GM23248 (cell line): ENCODE data around the gene GALNT8. TPM values are rescaled to one million over a fixed set of nuclear protein-coding genes. Genes with fewer than 3 reads are reported as not detected.

Experiments used
- DNase-seq: peaks from one replicate; pipeline ENCODE4 v3.0.0-alpha.2; 2015
- H2AFZ ChIP-seq: fragments of 200-600 bp; sonication (generic); 2 replicates; pipeline ENCODE4 v1.6.1; 2016; ENCODE audit warnings: antibody characterized with exemption
- H3F3A ChIP-seq: fragments of 200-600 bp; sonication (generic); 2 replicates; pipeline ENCODE4 v1.6.1; 2016; ENCODE audit warnings: mild to moderate bottlenecking, antibody characterized with exemption, mixed run types; ENCODE audit not compliant: insufficient read depth
- H3K27ac ChIP-seq: fragments of 200-600 bp; sonication (generic); 2 replicates; pipeline ENCODE4 v1.5.1; 2016; ENCODE audit warnings: mild to moderate bottlenecking
- H3K27me3 ChIP-seq: fragments of 200-600 bp; sonication (generic); replicated peaks from 2 replicates; pipeline ENCODE4 v1.6.1; 2016; ENCODE audit warnings: mild to moderate bottlenecking; ENCODE audit not compliant: insufficient read depth
- H3K36me3 ChIP-seq: fragments of 200-600 bp; sonication (generic); 2 replicates; pipeline ENCODE4 v1.6.1; 2016; ENCODE audit warnings: low read depth, mild to moderate bottlenecking
- H3K4me1 ChIP-seq: fragments of 200-600 bp; sonication (generic); 2 replicates; pipeline ENCODE4 v1.6.1; 2016; ENCODE audit warnings: mild to moderate bottlenecking; ENCODE audit not compliant: insufficient read depth
- H3K4me2 ChIP-seq: fragments of 200-600 bp; sonication (generic); one replicate; pipeline ENCODE4 v1.6.1; 2016; ENCODE audit warnings: mild to moderate bottlenecking; ENCODE audit not compliant: unreplicated experiment
- H3K4me3 ChIP-seq: fragments of 200-600 bp; sonication (generic); 2 replicates; pipeline ENCODE4 v1.5.1; 2016; ENCODE audit warnings: mild to moderate bottlenecking
- H3K79me2 ChIP-seq: fragments of 200-600 bp; sonication (generic); 2 replicates; pipeline ENCODE4 v1.6.1; 2016; ENCODE audit warnings: mild to moderate bottlenecking; ENCODE audit not compliant: insufficient read depth
- H3K9ac ChIP-seq: fragments of 200-600 bp; sonication (generic); 2 replicates; pipeline ENCODE4 v1.6.1; 2016; ENCODE audit warnings: mild to moderate bottlenecking
- H3K9me2 ChIP-seq: fragments of 200-600 bp; sonication (generic); 2 replicates; pipeline ENCODE4 v1.6.1; 2016; ENCODE audit warnings: mixed run types, mild to moderate bottlenecking, moderate library complexity; ENCODE audit not compliant: insufficient read depth
- H3K9me3 ChIP-seq: fragments of 200-600 bp; sonication (generic); one replicate; pipeline ENCODE4 v1.6.1; 2017; ENCODE audit warnings: low read depth
- H4K20me1 ChIP-seq: fragments of 200-600 bp; sonication (generic); 2 replicates; pipeline ENCODE4 v1.6.0; 2016; ENCODE audit not compliant: insufficient read depth
- EZH2 ChIP-seq: fragments of 200-600 bp; sonication (generic); IDR thresholded peaks from 2 replicates; pipeline ENCODE4 v1.6.1; 2018; ENCODE audit warnings: antibody characterized with exemption, mild to moderate bottlenecking; ENCODE audit not compliant: insufficient read depth, poor library complexity, severe bottlenecking
- EZH2phosphoT487 ChIP-seq: fragments of 200-600 bp; sonication (generic); IDR thresholded peaks from 2 replicates; pipeline ENCODE4 v1.6.1; 2018; ENCODE audit warnings: antibody characterized with exemption, moderate library complexity, mild to moderate bottlenecking, low read depth; ENCODE audit not compliant: insufficient read depth
- WGBS, 2 experiments: methylation state at CpG; one replicate each; pipeline ENCODE4 v1.1.6; 2015 to 2017; ENCODE audit warnings: low lambda C conversion rate in 2 of 2, low coverage in 1 of 2; ENCODE audit errors: missing lambda C conversion rate in 2 of 2; 5-methylcytosine and 5-hydroxymethylcytosine counted together
- in situ Hi-C: fragments of 300-500 bp; cut with MboI; formaldehyde crosslinking; loops from 2 replicates; pipeline ENCODE4 v1.15.0; 2020
- polyA plus RNA-seq: library from polyadenylated mRNA; unstranded; fragments of >200 nt; fragmentation: Nextera tagmentation; extraction: Ambion mirVana; gene quantifications from 2 replicates; pipeline ENCODE4 v1.2.1, GENCODE V29; 2016
- total RNA-seq: library from RNA; depleted of rRNA; stranded (reverse); fragments of >200 nt; shearing (Covaris generic); gene quantifications from 2 replicates; pipeline ENCODE4 v1.2.3, GENCODE V29; 2014

GALNT8 gene
- total and polyA plus RNA-seq, 2 experiments from 2014 or later: not detected

DNA sequence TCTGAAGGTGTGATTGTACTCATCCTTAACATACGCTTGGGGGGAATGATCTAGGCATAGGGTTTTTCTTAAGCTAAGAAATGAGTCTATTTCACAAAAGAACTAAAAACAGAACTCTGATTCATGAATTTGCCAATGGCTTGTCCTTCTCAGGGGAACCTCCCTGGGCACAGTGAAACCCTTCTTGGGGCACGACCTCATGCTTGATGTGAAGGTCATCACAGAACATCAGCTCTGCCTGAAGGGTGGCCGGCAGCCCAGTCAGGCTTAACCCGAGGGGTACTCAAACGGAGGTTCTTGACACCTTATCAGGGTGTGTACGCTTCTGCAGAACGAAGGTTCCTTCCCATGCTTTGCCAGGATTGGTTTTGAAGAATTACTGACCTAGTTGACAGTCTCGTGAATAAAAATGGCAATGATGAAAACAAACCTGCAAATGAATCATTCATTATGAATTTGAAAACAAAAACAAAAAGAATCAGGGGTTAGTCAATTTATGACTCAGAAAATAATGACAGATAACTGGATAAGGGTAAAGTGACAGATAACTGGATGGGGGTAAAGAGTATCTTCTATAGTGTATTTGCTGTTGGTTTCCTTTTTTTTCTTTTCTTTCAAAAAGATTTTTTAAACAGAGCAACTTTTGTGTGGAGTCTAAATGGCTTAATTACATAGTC, 86.4 kb downstream of the GALNT8 start:
- no peak for DNase-seq
- TF ChIP-seq EZH2phosphoT487 (no peak), EZH2 (no peak)

DNA sequence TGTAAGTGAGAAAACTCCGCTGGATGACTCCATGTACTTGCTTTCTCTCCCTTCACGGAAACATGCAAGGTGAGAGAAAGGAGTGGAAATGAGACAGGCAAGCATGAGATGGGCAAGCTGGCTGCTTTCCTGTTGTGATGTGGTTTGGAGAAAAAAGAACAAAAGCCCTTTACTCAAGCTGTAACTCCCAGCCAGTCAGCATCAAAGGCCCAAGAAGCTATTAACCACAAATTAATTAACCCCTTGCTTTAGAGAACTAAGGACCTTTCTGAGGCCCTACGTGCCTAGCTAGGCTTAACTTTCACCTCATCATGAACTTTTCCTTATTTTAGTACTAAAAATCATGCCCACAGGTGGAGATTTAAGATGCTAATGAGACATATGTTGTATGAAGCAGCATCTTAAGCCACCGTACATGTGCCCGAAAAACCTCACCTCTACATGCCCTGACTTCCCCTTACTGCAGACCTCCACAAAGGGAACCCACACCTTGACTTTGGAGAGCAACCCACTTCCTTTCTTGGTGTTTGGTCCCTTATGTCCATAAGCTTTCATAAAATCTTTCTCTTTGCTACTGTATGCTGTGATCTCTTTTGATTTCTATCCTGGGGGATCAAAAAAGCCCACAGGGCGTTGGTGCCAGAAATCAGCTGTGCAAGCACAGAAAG, 87.0 kb downstream of the GALNT8 start:
- Histone ChIP-seq H3K4me3 (no peak overlapping the region), H3K79me2 (no peaks in the 10 kb centered on the region), H3K36me3 (no peaks in the 10 kb centered on the region), H3K9me3 (no peaks in the 10 kb centered on the region), H3F3A (no peaks in the 10 kb centered on the region), H4K20me1 (no peaks in the 10 kb centered on the region), H3K27me3 (peaks cover 22% of the 10 kb centered on the region), H3K4me2 (no peak overlapping the region), H3K9ac (no peak overlapping the region), H2AFZ (no peak overlapping the region), H3K4me1 (no peaks in the 10 kb centered on the region), H3K9me2 (no peaks in the 10 kb centered on the region), H3K27ac (no peak overlapping the region)
- WGBS, 2 experiments: 66 to 73% methylated on average over 6 of the region's 6 CpGs
- in situ Hi-C loops: no loop called here
- DNase-seq: no peak
- TF ChIP-seq EZH2: no peak

More for the DNA sequence above, 86.4 kb downstream of the GALNT8 start:
- H3K4me2 ChIP-seq: no peak overlapping the region
- H2AFZ ChIP-seq: no peak overlapping the region
- no peaks in the 10 kb centered on the region for H3F3A ChIP-seq
- no peak overlapping the region for H3K9ac ChIP-seq
- H3K9me3 ChIP-seq: no peaks in the 10 kb centered on the region
- H3K9me2 ChIP-seq: no peaks in the 10 kb centered on the region
- H3K27me3 ChIP-seq: peaks cover 22% of the 10 kb centered on the region
- no peaks in the 10 kb centered on the region for H4K20me1 ChIP-seq
- H3K27ac ChIP-seq: no peak overlapping the region
- no peak overlapping the region for H3K4me3 ChIP-seq
- in situ Hi-C loops: no loop called here
- 40% methylated on average over 8 of the region's 8 CpGs for WGBS, 2 experiments
- H3K36me3 ChIP-seq: no peaks in the 10 kb centered on the region
- H3K4me1 ChIP-seq: no peaks in the 10 kb centered on the region
- H3K79me2 ChIP-seq: no peaks in the 10 kb centered on the region

DNA sequence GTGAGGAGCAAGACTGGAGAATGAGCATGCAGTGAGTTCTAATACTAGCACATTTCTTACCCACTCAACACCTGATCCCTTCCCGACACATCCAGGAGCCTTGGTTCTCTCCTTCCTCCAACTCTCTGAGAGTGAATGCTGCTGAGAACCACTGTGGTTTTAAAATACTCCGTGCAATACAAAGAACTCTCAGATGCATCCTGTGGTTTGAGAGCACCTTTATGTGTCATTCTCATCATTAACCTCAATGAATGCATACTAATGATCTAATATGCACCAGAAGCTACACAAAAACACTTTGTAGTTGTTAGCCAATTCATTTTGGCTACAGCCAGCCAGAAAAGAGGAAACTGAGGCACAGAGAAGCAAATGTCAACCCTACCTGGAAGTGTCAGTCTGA, 87.6 kb downstream of the GALNT8 start:
- Histone ChIP-seq H3K4me1 (no peaks in the 10 kb centered on the region), H3K27me3 (peaks cover 22% of the 10 kb centered on the region), H3K4me3 (no peak overlapping the region), H3K9me2 (no peaks in the 10 kb centered on the region), H3K36me3 (no peaks in the 10 kb centered on the region), H4K20me1 (no peaks in the 10 kb centered on the region), H3K9me3 (no peaks in the 10 kb centered on the region), H3K79me2 (no peaks in the 10 kb centered on the region), H3K27ac (no peak overlapping the region), H2AFZ (no peak overlapping the region), H3F3A (no peaks in the 10 kb centered on the region), H3K4me2 (no peak overlapping the region), H3K9ac (no peak overlapping the region)
- in situ Hi-C loops: no loop called here
- TF ChIP-seq EZH2: no peak
- TF ChIP-seq EZH2phosphoT487: no peak
- 85 to 95% methylated on average over 2 of the region's 2 CpGs for WGBS, 2 experiments
- DNase-seq: no peak

DNA sequence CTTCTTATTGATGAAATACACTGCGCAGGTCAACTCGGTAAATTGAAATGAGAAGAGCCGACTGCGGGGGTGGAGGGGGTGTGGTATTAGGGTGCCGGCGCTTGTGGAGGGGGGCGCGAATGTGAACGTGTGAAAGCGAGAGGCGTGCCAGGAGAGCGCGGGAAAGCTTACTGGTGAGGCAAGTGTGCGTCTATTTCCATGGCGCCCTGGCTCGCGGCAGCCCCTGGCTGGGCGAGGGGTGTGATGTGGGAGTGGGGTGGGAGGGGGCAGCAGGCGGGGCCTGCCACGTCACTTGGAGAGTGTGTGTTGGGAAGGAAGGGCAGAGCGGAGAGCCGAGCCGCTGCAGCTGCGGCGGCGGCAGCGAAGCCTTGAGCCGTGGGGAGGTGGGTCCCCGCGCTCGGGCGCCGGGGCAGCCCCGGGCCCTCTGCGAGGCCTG, 88.8 kb downstream of the GALNT8 start:
- TF ChIP-seq EZH2 (no peak), EZH2phosphoT487 (no peak)
- Histone ChIP-seq H3F3A (no peaks in the 10 kb centered on the region), H3K36me3 (no peaks in the 10 kb centered on the region), H3K9ac (no peak overlapping the region), H3K79me2 (no peaks in the 10 kb centered on the region), H3K27me3 (peaks cover 22% of the 10 kb centered on the region), H3K4me2 (no peak overlapping the region), H3K4me1 (no peaks in the 10 kb centered on the region), H2AFZ (no peak overlapping the region), H3K27ac (no peak overlapping the region), H4K20me1 (no peaks in the 10 kb centered on the region), H3K9me3 (no peaks in the 10 kb centered on the region), H3K9me2 (no peaks in the 10 kb centered on the region), H3K4me3 (no peak overlapping the region)
- DNase-seq: no peak
- 3 to 10% methylated on average over 12 to 24 of the region's 35 CpGs for WGBS, 2 experiments
- in situ Hi-C loops: no loop called here
